Stomach (tissue), 4 donors: ENCODE measurements around the gene TBL1XR1.

Source experiments
- CTCF ChIP-seq, 7 experiments: fragments of 450-650 bp in 4 of 7; fragments of 200-600 bp in 3 of 7; sonication (generic) in 3 of 7; IDR thresholded peaks; one replicate each; pipeline ENCODE4 v1.5.1; 2016 to 2019; ENCODE audit warnings: antibody characterized with exemption in 7 of 7, control low read depth in 2 of 7, mild to moderate bottlenecking in 1 of 7
- EP300 ChIP-seq: sonication (generic); formaldehyde crosslinking; IDR thresholded peaks from one replicate; pipeline ENCODE4 v1.6.1; 2017; ENCODE audit warnings: antibody characterized with exemption
- POLR2A ChIP-seq, 4 donors: fragments of 450-650 bp; IDR thresholded peaks; one replicate each; pipeline ENCODE4 v1.6.1; 2016; ENCODE audit warnings: antibody characterized with exemption in 4 of 4, control low read depth in 2 of 4, mild to moderate bottlenecking in 1 of 4, moderate library complexity in 1 of 4
- POLR2AphosphoS5 ChIP-seq, 3 donors: sonication (generic); formaldehyde crosslinking; IDR thresholded peaks; one replicate each; pipeline ENCODE4 v1.6.1; 2016; ENCODE audit warnings: antibody characterized with exemption in 3 of 3

DNA sequence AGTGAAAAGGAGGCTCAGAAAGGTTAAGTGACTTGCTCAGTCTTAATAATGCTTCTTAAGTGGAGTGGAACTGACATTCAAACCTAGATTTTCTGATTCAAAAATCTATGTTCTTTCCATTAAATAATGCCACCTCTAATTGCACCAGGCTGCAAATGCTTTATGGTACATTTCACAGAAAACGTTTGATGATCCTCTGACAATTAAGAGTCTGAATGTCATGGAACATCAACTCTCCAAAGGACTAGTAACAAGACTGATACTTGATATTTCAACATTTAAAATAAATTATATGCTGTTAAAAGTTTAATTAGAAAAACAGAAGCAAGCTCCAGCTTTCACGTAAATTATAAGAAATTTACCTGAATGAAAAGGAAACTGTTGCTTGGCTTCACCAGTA is 151.5 kb downstream of the TBL1XR1 start:
- TF ChIP-seq CTCF (IDR thresholded peaks at IDR 0.05) (no peak), POLR2A (IDR thresholded peaks at IDR 0.05) (no peak), POLR2AphosphoS5 (IDR thresholded peaks at IDR 0.05) (no peak), EP300 (no peak)
